Measurements from ENCODE around the gene UAP1.

GRCh38 chr1:162552684-162553252 lies 8.8 kb upstream of the UAP1 start:
- TF ChIP-seq, protein P1, sequence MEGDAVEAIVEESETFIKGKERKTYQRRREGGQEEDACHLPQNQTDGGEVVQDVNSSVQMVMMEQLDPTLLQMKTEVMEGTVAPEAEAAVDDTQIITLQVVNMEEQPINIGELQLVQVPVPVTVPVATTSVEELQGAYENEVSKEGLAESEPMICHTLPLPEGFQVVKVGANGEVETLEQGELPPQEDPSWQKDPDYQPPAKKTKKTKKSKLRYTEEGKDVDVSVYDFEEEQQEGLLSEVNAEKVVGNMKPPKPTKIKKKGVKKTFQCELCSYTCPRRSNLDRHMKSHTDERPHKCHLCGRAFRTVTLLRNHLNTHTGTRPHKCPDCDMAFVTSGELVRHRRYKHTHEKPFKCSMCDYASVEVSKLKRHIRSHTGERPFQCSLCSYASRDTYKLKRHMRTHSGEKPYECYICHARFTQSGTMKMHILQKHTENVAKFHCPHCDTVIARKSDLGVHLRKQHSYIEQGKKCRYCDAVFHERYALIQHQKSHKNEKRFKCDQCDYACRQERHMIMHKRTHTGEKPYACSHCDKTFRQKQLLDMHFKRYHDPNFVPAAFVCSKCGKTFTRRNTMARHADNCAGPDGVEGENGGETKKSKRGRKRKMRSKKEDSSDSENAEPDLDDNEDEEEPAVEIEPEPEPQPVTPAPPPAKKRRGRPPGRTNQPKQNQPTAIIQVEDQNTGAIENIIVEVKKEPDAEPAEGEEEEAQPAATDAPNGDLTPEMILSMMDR (IDR thresholded peaks at IDR 0.05; ENCODE audit: poor library complexity, severe bottlenecking), result no peak
- TF ChIP-seq TAF1 (IDR thresholded peaks at IDR 0.05; ENCODE audit: low read depth), result no peak
- TF ChIP-seq EP300 (conservative IDR thresholded peaks at IDR 0.05; ENCODE audit: poor library complexity, severe bottlenecking), result no peak
- TF ChIP-seq POLR2AphosphoS5 (IDR thresholded peaks at IDR 0.05), result no peak
- no peak for TF ChIP-seq RAD21 (conservative IDR thresholded peaks at IDR 0.05)
- TF ChIP-seq EZH2 (IDR thresholded peaks at IDR 0.05; ENCODE audit: borderline replicate concordance, insufficient read depth, low read length, poor library complexity, severe bottlenecking), result no peak
- TF ChIP-seq REST (IDR thresholded peaks at IDR 0.05; ENCODE audit: borderline replicate concordance), result no peak
- no peak for TF ChIP-seq MXI1 (conservative IDR thresholded peaks at IDR 0.05; ENCODE audit: poor library complexity, severe bottlenecking)
- no peak for TF ChIP-seq SMC3 (conservative IDR thresholded peaks at IDR 0.05; ENCODE audit: poor library complexity)
